Thyroid gland (tissue), 4 donors: ENCODE results near the gene SLC10A7. TPM values are rescaled to one million over a fixed set of nuclear protein-coding genes. Genes with fewer than 3 reads are reported as not detected.
"Not testable (repeated sequence)": the region's sequence is repeated elsewhere in the genome, so short reads cannot be mapped to it uniquely, and the experiment has no call there.

ENCODE experiments used
- DNase-seq, 2 donors: peaks; one replicate each; pipeline ENCODE4 v3.0.0-alpha.2; 2019
- H3K27ac ChIP-seq, 3 donors: fragments of 200-600 bp; sonication (generic); 1 replicate in 2 of 3; 2 replicates in 1 of 3; pipeline ENCODE4 v1.5.1; 2016 to 2019; ENCODE audit warnings: mild to moderate bottlenecking in 1 of 3, moderate library complexity in 1 of 3
- H3K27me3 ChIP-seq: fragments of 200-600 bp; sonication (generic); one replicate; pipeline ENCODE4 v1.5.1; 2019
- H3K36me3 ChIP-seq, 2 donors: fragments of 200-600 bp; sonication (generic); one replicate each; pipeline ENCODE4 v1.5.1; 2016 to 2019
- H3K4me1 ChIP-seq, 2 donors: fragments of 200-600 bp; sonication (generic); one replicate each; pipeline ENCODE4 v1.5.1; 2017 to 2019
- H3K4me3 ChIP-seq, 3 donors: fragments of 200-600 bp; sonication (generic); replicated peaks in 1 of 3; 1 replicate in 2 of 3; 2 replicates in 1 of 3; pipeline ENCODE4 v1.5.1; 2016; ENCODE audit warnings: mild to moderate bottlenecking in 1 of 3
- H3K9me3 ChIP-seq: fragments of 200-600 bp; sonication (generic); one replicate; pipeline ENCODE4 v1.5.1; 2017
- CTCF ChIP-seq, 6 experiments: fragments of 200-600 bp in 3 of 6; fragments of 450-650 bp in 3 of 6; sonication (generic) in 3 of 6; IDR thresholded peaks; one replicate each; pipeline ENCODE4 v1.5.1; 2016 to 2019; ENCODE audit warnings: antibody characterized with exemption in 6 of 6, mild to moderate bottlenecking in 2 of 6, inconsistent platforms in 1 of 6, moderate library complexity in 1 of 6
- POLR2A ChIP-seq, 2 donors: fragments of 450-650 bp; IDR thresholded peaks; one replicate each; pipeline ENCODE4 v1.6.1; 2017; ENCODE audit warnings: antibody characterized with exemption in 2 of 2, mild to moderate bottlenecking in 2 of 2, moderate library complexity in 1 of 2
- WGBS, 2 donors: methylation state at CpG; one replicate each; pipeline ENCODE4 v1.1.5; 2017; 5-methylcytosine and 5-hydroxymethylcytosine counted together
- intact Hi-C: fragments of 100-400 bp; cut with DNase I; formaldehyde crosslinking; loops from one replicate; pipeline ENCODE4 v1.15.1; 2023
- total RNA-seq, 4 donors: library from RNA; depleted of rRNA; stranded (reverse); fragments of >200 nt; gene quantifications; one replicate each; pipeline ENCODE4 v1.2.3, GENCODE V29; 2016

The SLC10A7 gene
- total RNA-seq, 4 donors from 2014 or later: 16.7 to 29.9 (median 23.1) TPM

GRCh38 chr4:146370841-146371240, 150.9 kb downstream of the SLC10A7 start:
- Histone ChIP-seq H3K27me3 (no peaks in the 10 kb centered on the region), H3K36me3 (no peaks in the 10 kb centered on the region), H3K9me3 (no peaks in the 10 kb centered on the region), H3K4me1 (no peaks in the 10 kb centered on the region), H3K4me3 (no peak overlapping the region), H3K27ac (no peak overlapping the region)
- TF ChIP-seq POLR2A (IDR thresholded peaks at IDR 0.05) (no peak), CTCF (IDR thresholded peaks at IDR 0.05) (no peak)
- WGBS, 2 donors: 95 to 97% methylated on average over 2 of the region's 2 CpGs
- DNase-seq: no peak
- intact Hi-C loops: no loop called here

GRCh38 chr4:146369446-146369845, 152.3 kb downstream of the SLC10A7 start:
- 98% methylated on average over 3 of the region's 3 CpGs for WGBS, 2 donors
- TF ChIP-seq CTCF (IDR thresholded peaks at IDR 0.05): no peak
- TF ChIP-seq POLR2A (IDR thresholded peaks at IDR 0.05): no peak
- intact Hi-C loops: no loop called here
- Histone ChIP-seq H3K9me3 (no peaks in the 10 kb centered on the region), H3K27me3 (no peaks in the 10 kb centered on the region), H3K27ac (no peak overlapping the region), H3K36me3 (no peaks in the 10 kb centered on the region), H3K4me3 (no peak overlapping the region), H3K4me1 (no peaks in the 10 kb centered on the region)
- no peak for DNase-seq

- intact Hi-C loops: no loop called here
- Histone ChIP-seq H3K27ac (no peak overlapping the region), H3K4me3 (no peak overlapping the region), H3K4me1 (no peaks in the 10 kb centered on the region), H3K27me3 (no peaks in the 10 kb centered on the region), H3K36me3 (no peaks in the 10 kb centered on the region), H3K9me3 (no peaks in the 10 kb centered on the region)
- 77% methylated on average over 2 of the region's 2 CpGs for WGBS, 2 donors
- DNase-seq: no peak
- TF ChIP-seq POLR2A (IDR thresholded peaks at IDR 0.05) (no peak), CTCF (IDR thresholded peaks at IDR 0.05) (no peak)
Observed at GRCh38 chr4:146368209-146368608, 153.5 kb downstream of the SLC10A7 start.

GRCh38 chr4:146367347-146367746, 154.4 kb downstream of the SLC10A7 start:
- Histone ChIP-seq H3K27me3 (no peaks in the 10 kb centered on the region), H3K36me3 (no peaks in the 10 kb centered on the region), H3K9me3 (no peaks in the 10 kb centered on the region), H3K4me1 (no peaks in the 10 kb centered on the region), H3K27ac (no peak overlapping the region), H3K4me3 (no peak overlapping the region)
- no peak for DNase-seq
- intact Hi-C loops: no loop called here
- 92 to 99% methylated on average over 1 of the region's 1 CpG for WGBS, 2 donors
- TF ChIP-seq CTCF (IDR thresholded peaks at IDR 0.05) (no peak), POLR2A (IDR thresholded peaks at IDR 0.05) (no peak)

GRCh38 chr4:146359771-146360170, 162.0 kb downstream of the SLC10A7 start:
- Histone ChIP-seq H3K36me3 (no peaks in the 10 kb centered on the region), H3K27ac (no peak overlapping the region), H3K9me3 (no peaks in the 10 kb centered on the region), H3K4me3 (no peak overlapping the region), H3K27me3 (no peaks in the 10 kb centered on the region), H3K4me1 (no peaks in the 10 kb centered on the region)
- no peak for TF ChIP-seq POLR2A (IDR thresholded peaks at IDR 0.05)
- no peak for TF ChIP-seq CTCF (IDR thresholded peaks at IDR 0.05)
- DNase-seq: no peak
- intact Hi-C loops: no loop called here

- H3K36me3 ChIP-seq, H3K4me1 ChIP-seq, DNase-seq, H3K9me3 ChIP-seq, H3K27me3 ChIP-seq, H3K4me3 ChIP-seq, intact Hi-C loops, H3K27ac ChIP-seq: not testable (repeated sequence)
- WGBS, 2 donors: 69 to 84% methylated on average over 10 to 20 of the region's 26 CpGs
Observed at GRCh38 chr4:146350114-146350513, 171.6 kb downstream of the SLC10A7 start.
